Endothelial cell of umbilical vein (primary cell): ENCODE data around the gene ATCAY. TPM values are rescaled to one million over a fixed set of nuclear protein-coding genes. Genes with fewer than 3 reads are reported as not detected.

Source experiments
- BruUV-seq: library from RNA; stranded (reverse); fragments of 400-500 nt; replicated peaks from 2 replicates; lab custom pipeline; 2021; lab: Mats Ljungman, UMichigan
- CTCF ChIA-PET: fragments of 300-600, 350-600 bp; sonication (Branson Sonifier 250); formaldehyde crosslinking; loops from one replicate; lab custom pipeline; 2021; ENCODE audit warnings: antibody characterized with exemption, inconsistent platforms; lab: Charles Lee
- POLR2A ChIA-PET: fragments of 300-600, 350-600 bp; sonication (Branson Sonifier 250); formaldehyde crosslinking; loops from one replicate; lab custom pipeline; 2021; ENCODE audit warnings: antibody characterized with exemption, inconsistent platforms; lab: Charles Lee
- DNase-seq: peaks from one replicate; pipeline ENCODE4 v3.0.0-alpha.2; 2011; ENCODE audit warnings: low read depth, low spot score
- FAIRE-seq: peaks from 2 replicates; lab custom pipeline; 2011; peaks lifted over from hg19 to GRCh38; lab: Jason Lieb, UNC
- H2AFZ ChIP-seq: 2 replicates; pipeline ENCODE4 v1.6.0; 2012; ENCODE audit warnings: low read depth, low read length, control low read depth, inconsistent platforms
- H3K27ac ChIP-seq: 2 replicates; pipeline ENCODE4 v1.5.1; 2011; ENCODE audit warnings: low read depth, mild to moderate bottlenecking, control low read depth, low read length, moderate library complexity; ENCODE audit not compliant: insufficient read depth
- H3K27me3 ChIP-seq, 2 experiments: 2 replicates each; pipeline versions ENCODE4 v1.6.0 to v1.6.1; 2011; ENCODE audit warnings: low read length in 2 of 2, mixed read lengths in 1 of 2; ENCODE audit not compliant: control insufficient read depth in 2 of 2, insufficient read depth in 2 of 2
- H3K36me3 ChIP-seq, 2 experiments: 2 replicates in 1 of 2; 3 replicates in 1 of 2; pipeline ENCODE4 v1.5.1; 2011; ENCODE audit warnings: low read length in 2 of 2, mild to moderate bottlenecking in 1 of 2, moderate library complexity in 1 of 2; ENCODE audit not compliant: control insufficient read depth in 2 of 2, insufficient read depth in 2 of 2; ENCODE audit errors: extremely low read depth in 1 of 2
- H3K4me1 ChIP-seq: 3 replicates; pipeline ENCODE4 v1.5.1; 2011; ENCODE audit warnings: mild to moderate bottlenecking, low read length; ENCODE audit not compliant: control insufficient read depth, insufficient read depth; ENCODE audit errors: extremely low read depth
- H3K4me2 ChIP-seq: 2 replicates; pipeline ENCODE4 v1.6.1; 2011; ENCODE audit warnings: low read length, control low read depth, mixed read lengths; ENCODE audit not compliant: insufficient read depth
- H3K4me3 ChIP-seq, 3 experiments: fragments of 200-600 bp in 1 of 3; sonication (generic), shearing (Covaris generic) in 1 of 3; replicated peaks in 1 of 3; 2 replicates each; pipeline ENCODE4 v1.5.1; 2011 to 2016; ENCODE audit warnings: control low read depth in 3 of 3, low read length in 3 of 3, mild to moderate bottlenecking in 2 of 3, inconsistent platforms in 1 of 3, low read depth in 1 of 3, moderate library complexity in 1 of 3; ENCODE audit not compliant: insufficient read depth in 1 of 3
- H3K79me2 ChIP-seq: 2 replicates; pipeline ENCODE4 v1.6.0; 2012; ENCODE audit warnings: low read length, inconsistent platforms; ENCODE audit not compliant: control insufficient read depth, insufficient read depth
- H3K9ac ChIP-seq: replicated peaks from 2 replicates; pipeline ENCODE3; 2011; ENCODE audit warnings: low read length, control low read depth; ENCODE audit not compliant: insufficient read depth; ENCODE audit errors: extremely low read depth
- H3K9me1 ChIP-seq: replicated peaks from 3 replicates; pipeline ENCODE4 v1.6.0; 2011; ENCODE audit warnings: mild to moderate bottlenecking, low read length; ENCODE audit not compliant: control insufficient read depth, insufficient read depth; ENCODE audit errors: extremely low read depth
- H3K9me3 ChIP-seq: replicated peaks from 2 replicates; pipeline ENCODE4 v1.5.1; 2012; ENCODE audit warnings: low read length, inconsistent platforms; ENCODE audit not compliant: control insufficient read depth, insufficient read depth
- H4K20me1 ChIP-seq: replicated peaks from 2 replicates; pipeline ENCODE3; 2011; ENCODE audit warnings: mild to moderate bottlenecking, low read length; ENCODE audit not compliant: control insufficient read depth, insufficient read depth; ENCODE audit errors: extremely low read depth
- CTCF ChIP-seq, 2 donors: IDR thresholded peaks; 1 replicate in 1 of 2; 2 replicates in 1 of 2; pipeline ENCODE4 v1.5.1; 2011; ENCODE audit warnings: low read length in 2 of 2, mild to moderate bottlenecking in 2 of 2, moderate library complexity in 2 of 2, control low read depth in 1 of 2, inconsistent platforms in 1 of 2, low read depth in 1 of 2; ENCODE audit not compliant: insufficient read depth in 1 of 2; ENCODE audit errors: extremely low read depth in 1 of 2
- EZH2 ChIP-seq: IDR thresholded peaks from 2 replicates; pipeline ENCODE4 v1.6.1; 2012; ENCODE audit warnings: borderline replicate concordance, low read depth, mild to moderate bottlenecking, moderate library complexity, low read length, inconsistent platforms; ENCODE audit not compliant: severe bottlenecking
- FOS ChIP-seq: IDR thresholded peaks from 2 replicates; pipeline ENCODE4 v1.6.1; 2011; ENCODE audit warnings: mild to moderate bottlenecking, low read length, moderate library complexity, borderline replicate concordance; ENCODE audit not compliant: insufficient read depth
- GATA2 ChIP-seq: IDR thresholded peaks from 2 replicates; pipeline ENCODE4 v1.7.0; 2011; ENCODE audit warnings: low read depth, mild to moderate bottlenecking, moderate library complexity, mixed read lengths, low read length; ENCODE audit not compliant: insufficient read length, insufficient read depth
- JUN ChIP-seq: IDR thresholded peaks from 2 replicates; pipeline ENCODE4 v1.6.1; 2011; ENCODE audit warnings: borderline replicate concordance, low read depth; ENCODE audit not compliant: insufficient read length, insufficient read depth
- MAX ChIP-seq: IDR thresholded peaks from 2 replicates; pipeline ENCODE4 v1.6.1; 2011; ENCODE audit not compliant: insufficient read depth, insufficient read length
- MYC ChIP-seq: IDR thresholded peaks from one replicate; pipeline ENCODE4 v1.6.1; 2011; ENCODE audit warnings: mild to moderate bottlenecking, low read depth, low read length
- POLR2A ChIP-seq: IDR thresholded peaks from 2 replicates; pipeline ENCODE4 v1.6.1; 2012; ENCODE audit warnings: low read depth, mild to moderate bottlenecking, control low read depth, low read length
- POLR2AphosphoS5 ChIP-seq: IDR thresholded peaks from 2 replicates; pipeline ENCODE4 v1.6.1; 2012; ENCODE audit warnings: low read depth, mild to moderate bottlenecking, control low read depth, low read length, moderate library complexity; ENCODE audit not compliant: insufficient read depth
- dilution Hi-C: fragments of 300-500 bp; cut with MboI; formaldehyde crosslinking; loops from one replicate; pipeline ENCODE4 v1.15.0; 2019; ENCODE audit warnings: low sequenced_read_pairs; ENCODE audit not compliant: extremely low pct_ligation_motif_present
- intact Hi-C: fragments of 100-400 bp; cut with micrococcal nuclease; formaldehyde crosslinking; loops from one replicate; pipeline ENCODE4 v1.10.0; 2022
- polyA plus RNA-seq, 4 experiments: library from polyadenylated mRNA; depleted of rRNA in 3 of 4; stranded (reverse) in 3 of 4; unstranded in 1 of 4; fragments of >200 nt; gene quantifications; 2 replicates each; pipeline versions ENCODE4 v1.2.1 to v1.2.3, GENCODE V29; 2011 to 2012; ENCODE audit warnings: missing spikeins in 1 of 4
- total RNA-seq: library from RNA; stranded (reverse); gene quantifications from 2 replicates; pipeline ENCODE4 v1.2.3, GENCODE V29; 2021

ATCAY gene
- total and polyA plus RNA-seq, 2 donors (not counting 3 experiments of a cell fraction or from before 2014, with no cell fraction given), result 0.03 TPM; not detected in 1

- CTCF ChIA-PET, result no interaction called here
- FAIRE-seq (no peak), DNase-seq (no peak)
- H3K4me1 ChIP-seq, result no peaks in the 10 kb centered on the region
- no peak overlapping the region for H3K4me2 ChIP-seq
- no peak overlapping the region for H2AFZ ChIP-seq
- H3K27ac ChIP-seq, result no peak overlapping the region
- intact Hi-C loops, result no loop called here
- dilution Hi-C loops, result no loop called here
- no peaks in the 10 kb centered on the region for H3K79me2 ChIP-seq
- H3K9me3 ChIP-seq, result no peaks in the 10 kb centered on the region
- TF ChIP-seq FOS, result no peak
- TF ChIP-seq POLR2A, result no peak
- no peak for TF ChIP-seq GATA2
- TF ChIP-seq POLR2AphosphoS5, result no peak
- no peak for TF ChIP-seq MYC
- TF ChIP-seq EZH2, result no peak
- no peak for TF ChIP-seq JUN
- TF ChIP-seq MAX, result no peak
- no peak for TF ChIP-seq CTCF (IDR thresholded peaks at IDR 0.05; ENCODE audit: extremely low read depth in 1 of 2, insufficient read depth in 1 of 2, low read depth in 1 of 2, low read length in 2 of 2)
- H3K4me3 ChIP-seq, result no peak overlapping the region
- no peaks in the 10 kb centered on the region for H3K9me1 ChIP-seq
- H3K36me3 ChIP-seq, result no peaks in the 10 kb centered on the region
- BruUV-seq, result no TSS peak
- POLR2A ChIA-PET, result no interaction called here
- no peaks in the 10 kb centered on the region for H4K20me1 ChIP-seq
- H3K27me3 ChIP-seq, result no peaks in the 10 kb centered on the region
- no peak overlapping the region for H3K9ac ChIP-seq
Observed at GRCh38 chr19:3837922-3838321, 42.6 kb upstream of the ATCAY start.
